ENCODE data around the gene MAP4K5.

MAP4K5 gene

DNA sequence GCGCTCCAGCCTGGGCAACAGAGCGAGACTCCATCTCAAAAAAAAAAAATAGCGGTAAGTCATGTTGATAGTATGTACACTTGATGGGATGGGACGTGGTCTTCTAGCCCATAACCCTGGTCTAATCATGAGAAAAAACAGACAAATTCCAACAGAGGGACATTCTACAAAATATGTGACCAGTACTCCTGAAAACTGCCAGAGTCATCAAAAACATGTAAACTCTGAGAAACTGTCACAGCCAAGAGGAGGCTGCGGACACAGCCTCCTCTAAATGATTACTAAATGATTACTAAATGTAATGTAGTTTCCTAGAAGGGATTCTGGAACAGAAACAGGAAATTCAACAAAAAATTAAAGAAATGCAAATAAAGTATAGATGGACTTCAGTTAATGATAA lies 156.6 kb downstream of the MAP4K5 start:
- Histone ChIP-seq H3K9me3 (ENCODE audit: control insufficient read depth in 1 of 2, low read length in 2 of 2) (no peaks in the 10 kb centered on the region), H3K9ac (ENCODE audit: low read depth in 1 of 2, low read length in 2 of 2) (no peak overlapping the region), H3K36me3 (ENCODE audit: control insufficient read depth in 1 of 2, insufficient read depth in 2 of 2, low read length in 2 of 2) (peaks cover 12 to 14% of the 10 kb centered on the region in 2 donors), H3K4me1 (ENCODE audit: control insufficient read depth in 1 of 2, insufficient read depth in 2 of 2, low read length in 2 of 2) (no peaks in the 10 kb centered on the region), H3K4me3 (ENCODE audit: low read depth in 1 of 2, low read length in 2 of 2) (no peak overlapping the region), H3K27ac (ENCODE audit: low read depth, low read length) (no peak overlapping the region), H3K27me3 (ENCODE audit: control insufficient read depth in 1 of 2, insufficient read depth in 2 of 2, low read length in 2 of 2) (no peaks in the 10 kb centered on the region)

DNA sequence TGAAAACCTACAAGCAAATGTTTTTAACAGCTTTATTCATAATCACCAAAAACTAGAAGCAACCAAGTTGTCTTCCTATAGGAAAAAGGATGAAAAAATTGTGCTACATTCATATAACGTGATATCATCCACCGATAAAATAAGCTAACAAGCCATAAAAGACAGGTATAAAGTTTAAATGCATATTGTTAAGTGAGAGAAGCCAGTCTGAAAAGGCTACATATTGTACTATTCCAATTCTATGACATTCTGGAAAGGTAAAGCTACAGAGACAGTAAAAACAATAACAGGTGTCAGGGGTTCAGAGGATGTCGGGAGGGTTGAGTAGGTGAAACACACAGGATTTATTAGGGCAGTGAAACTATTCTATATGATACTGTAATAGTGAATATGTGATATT lies 158.4 kb downstream of the MAP4K5 start:
- Histone ChIP-seq H3K9me3 (ENCODE audit: control insufficient read depth in 1 of 2, low read length in 2 of 2) (no peaks in the 10 kb centered on the region), H3K9ac (ENCODE audit: low read depth in 1 of 2, low read length in 2 of 2) (no peak overlapping the region), H3K4me3 (ENCODE audit: low read depth in 1 of 2, low read length in 2 of 2) (no peak overlapping the region), H3K36me3 (ENCODE audit: control insufficient read depth in 1 of 2, insufficient read depth in 2 of 2, low read length in 2 of 2) (peaks cover 9 to 11% of the 10 kb centered on the region in 2 donors), H3K27me3 (ENCODE audit: control insufficient read depth in 1 of 2, insufficient read depth in 2 of 2, low read length in 2 of 2) (no peaks in the 10 kb centered on the region), H3K4me1 (ENCODE audit: control insufficient read depth in 1 of 2, insufficient read depth in 2 of 2, low read length in 2 of 2) (no peaks in the 10 kb centered on the region), H3K27ac (ENCODE audit: low read depth, low read length) (no peak overlapping the region)

DNA sequence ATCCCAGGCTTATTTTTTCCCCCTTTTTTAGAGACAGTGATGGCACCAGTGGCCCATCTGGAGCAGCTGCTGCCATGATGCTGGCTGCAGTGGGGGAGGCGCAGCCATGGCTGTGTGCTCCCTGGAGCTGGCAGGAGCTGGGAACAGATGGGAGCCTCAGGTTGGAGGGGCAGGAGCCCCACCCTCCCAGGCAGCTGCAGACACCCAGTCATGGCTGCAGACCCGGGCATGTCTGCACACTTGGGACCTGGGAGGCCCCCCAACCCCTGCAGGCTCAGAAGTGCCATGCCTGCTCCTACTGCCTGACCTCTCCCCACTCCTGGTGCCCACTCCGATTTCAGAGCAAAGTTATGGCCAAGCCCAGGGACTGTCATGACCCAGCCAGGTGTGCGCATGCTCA lies 160.8 kb downstream of the MAP4K5 start:
- Histone ChIP-seq H3K4me3 (ENCODE audit: low read depth in 1 of 2, low read length in 2 of 2) (no peak overlapping the region), H3K36me3 (ENCODE audit: control insufficient read depth in 1 of 2, insufficient read depth in 2 of 2, low read length in 2 of 2) (no peaks in the 10 kb centered on the region), H3K9ac (ENCODE audit: low read depth in 1 of 2, low read length in 2 of 2) (no peak overlapping the region), H3K27ac (ENCODE audit: low read depth, low read length) (no peak overlapping the region), H3K9me3 (ENCODE audit: control insufficient read depth in 1 of 2, low read length in 2 of 2) (no peaks in the 10 kb centered on the region), H3K27me3 (ENCODE audit: control insufficient read depth in 1 of 2, insufficient read depth in 2 of 2, low read length in 2 of 2) (no peaks in the 10 kb centered on the region), H3K4me1 (ENCODE audit: control insufficient read depth in 1 of 2, insufficient read depth in 2 of 2, low read length in 2 of 2) (peaks cover 5 to 11% of the 10 kb centered on the region in 2 donors)

Data from duodenal mucosa (tissue), 2 donors.